ENCODE results near the gene FUT8.
A peak's percentile ranks its signal among the peaks of the same experiment; 100 is the strongest.

The FUT8 gene

GRCh38 chr14:65718629-65719028 lies 306.1 kb downstream of the FUT8 start:
- no peak for DNase-seq

GRCh38 chr14:65720171-65720570 lies 307.6 kb downstream of the FUT8 start:
- DNase-seq = no peak

GRCh38 chr14:65720743-65721142 lies 308.2 kb downstream of the FUT8 start:
- DNase-seq = no peak

- DNase-seq = no peak
Measured at GRCh38 chr14:65723348-65723747, 310.8 kb downstream of the FUT8 start.

- DNase-seq = no peak
Measured at GRCh38 chr14:65728604-65729003, 316.1 kb downstream of the FUT8 start.

- DNase-seq = no peak
Measured at GRCh38 chr14:65729566-65729965, 317.0 kb downstream of the FUT8 start.

GRCh38 chr14:65731933-65732506 lies 319.5 kb downstream of the FUT8 start:
- DNase-seq = no peak

GRCh38 chr14:65738339-65738738 lies 325.8 kb downstream of the FUT8 start:
- DNase-seq = no peak

GRCh38 chr14:65745396-65746190 lies 333.1 kb downstream of the FUT8 start:
- DNase-seq = no peak

GRCh38 chr14:65748796-65749195 lies 336.3 kb downstream of the FUT8 start:
- DNase-seq = no peak

GRCh38 chr14:65749287-65749686 lies 336.8 kb downstream of the FUT8 start:
- DNase-seq = no peak

- peak; percentile 90 for DNase-seq
Measured at GRCh38 chr14:65750906-65751305, 338.4 kb downstream of the FUT8 start.

GRCh38 chr14:65751510-65751909 lies 339.0 kb downstream of the FUT8 start:
- DNase-seq = peak; percentile 49

- no peak for DNase-seq
Measured at GRCh38 chr14:65753061-65753460, 340.5 kb downstream of the FUT8 start.

GRCh38 chr14:65755331-65755730 lies 342.8 kb downstream of the FUT8 start:
- no peak for DNase-seq

GRCh38 chr14:65756880-65757279 lies 344.4 kb downstream of the FUT8 start:
- DNase-seq = no peak

- DNase-seq = no peak
Measured at GRCh38 chr14:65769151-65769550, 356.6 kb downstream of the FUT8 start.

- DNase-seq = no peak
Measured at GRCh38 chr14:65770681-65771080, 358.2 kb downstream of the FUT8 start.

GRCh38 chr14:65771271-65771670 lies 358.7 kb downstream of the FUT8 start:
- DNase-seq = no peak

- DNase-seq = no peak
Measured at GRCh38 chr14:65772466-65772865, 359.9 kb downstream of the FUT8 start.

- DNase-seq = no peak
Measured at GRCh38 chr14:65772921-65773574, 360.5 kb downstream of the FUT8 start.

GRCh38 chr14:65774041-65774440 lies 361.5 kb downstream of the FUT8 start:
- no peak for DNase-seq

- DNase-seq = no peak
Measured at GRCh38 chr14:65776193-65776852, 363.8 kb downstream of the FUT8 start.

- no peak for DNase-seq
Measured at GRCh38 chr14:65780566-65780965, 368.0 kb downstream of the FUT8 start.
